Nucleus accumbens (tissue), 56 donors: ENCODE data around the gene PLEKHJ1.

Experiments
- DNase-seq, 56 donors: peaks; one replicate each; lab custom pipeline; 2025; lab: John Stamatoyannopoulos, UW

The PLEKHJ1 gene

DNA sequence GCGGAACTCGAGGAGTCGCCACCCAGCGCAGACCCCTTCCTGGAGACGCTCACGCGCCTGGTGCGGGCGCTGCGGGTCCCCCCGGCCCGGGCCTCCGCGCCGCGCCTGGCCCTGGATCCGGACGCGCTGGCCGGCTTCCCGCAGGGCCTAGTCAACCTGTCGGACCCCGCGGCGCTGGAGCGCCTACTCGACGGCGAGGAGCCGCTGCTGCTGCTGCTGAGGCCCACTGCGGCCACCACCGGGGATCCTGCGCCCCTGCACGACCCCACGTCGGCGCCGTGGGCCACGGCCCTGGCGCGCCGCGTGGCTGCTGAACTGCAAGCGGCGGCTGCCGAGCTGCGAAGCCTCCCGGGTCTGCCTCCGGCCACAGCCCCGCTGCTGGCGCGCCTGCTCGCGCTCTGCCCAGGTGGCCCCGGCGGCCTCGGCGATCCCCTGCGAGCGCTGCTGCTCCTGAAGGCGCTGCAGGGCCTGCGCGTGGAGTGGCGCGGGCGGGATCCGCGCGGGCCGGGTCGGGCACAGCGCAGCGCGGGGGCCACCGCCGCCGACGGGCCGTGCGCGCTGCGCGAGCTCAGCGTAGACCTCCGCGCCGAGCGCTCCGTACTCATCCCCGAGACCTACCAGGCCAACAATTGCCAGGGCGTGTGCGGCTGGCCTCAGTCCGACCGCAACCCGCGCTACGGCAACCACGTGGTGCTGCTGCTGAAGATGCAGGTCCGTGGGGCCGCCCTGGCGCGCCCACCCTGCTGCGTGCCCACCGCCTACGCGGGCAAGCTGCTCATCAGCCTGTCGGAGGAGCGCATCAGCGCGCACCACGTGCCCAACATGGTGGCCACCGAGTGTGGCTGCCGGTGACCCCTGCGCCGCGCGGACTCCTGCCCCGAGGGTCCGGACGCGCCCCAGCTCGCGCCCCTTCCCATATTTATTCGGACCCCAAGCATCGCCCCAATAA, 15.3 kb upstream of the PLEKHJ1 start:
- no peak for DNase-seq

- no peak for DNase-seq
Measured at GRCh38 chr19:2250766-2251105, 14.6 kb upstream of the PLEKHJ1 start.

GRCh38 chr19:2249880-2250765, 14.0 kb upstream of the PLEKHJ1 start:
- DNase-seq, result no peak

- no peak for DNase-seq
Measured at GRCh38 chr19:2249010-2249866, 13.1 kb upstream of the PLEKHJ1 start, which contains the start of gene AMH. Gene AMH, plus strand, starts transcription at chr19:2249323. Its CDS starts 10 bp downstream, at chr19:2249333.

DNA sequence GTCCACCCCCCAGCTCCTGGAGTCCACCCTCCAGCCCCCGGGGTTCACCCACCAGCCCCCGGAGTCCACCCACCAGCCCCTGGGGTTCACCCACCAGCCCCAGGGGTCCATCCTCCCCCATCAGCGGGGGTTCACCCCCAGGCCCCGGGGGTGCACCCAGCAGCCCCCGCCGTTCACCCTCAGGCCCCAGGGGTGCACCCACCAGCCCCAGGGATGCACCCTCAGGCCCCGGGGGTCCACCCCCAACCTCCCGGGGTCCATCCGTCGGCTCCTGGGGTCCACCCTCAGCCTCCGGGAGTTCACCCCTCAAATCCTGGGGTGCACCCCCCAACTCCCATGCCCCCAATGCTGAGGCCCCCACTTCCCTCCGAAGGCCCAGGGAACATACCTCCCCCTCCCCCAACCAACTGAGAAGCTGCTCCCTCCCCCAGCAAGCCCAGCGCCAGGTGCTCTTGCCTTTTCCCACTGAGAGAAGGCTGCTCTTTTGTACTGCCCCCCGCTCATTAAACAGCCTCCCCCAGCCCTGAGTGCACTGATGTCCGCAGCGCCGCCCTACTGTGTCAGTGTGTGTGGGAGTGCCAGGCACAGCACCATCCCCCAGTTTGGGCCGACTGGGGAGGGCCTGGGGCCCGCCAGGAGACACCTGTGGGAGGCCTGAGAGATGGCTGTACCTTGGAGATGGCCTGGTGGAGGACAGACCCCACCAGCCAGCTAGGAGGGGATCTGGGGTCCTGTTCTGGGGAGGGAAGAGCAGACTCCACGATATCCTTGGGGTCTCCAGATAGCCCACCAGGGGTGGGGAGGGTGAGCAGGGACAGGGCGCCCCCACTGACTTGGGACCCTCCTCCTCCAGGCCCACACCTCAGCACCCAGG, 12.2 kb upstream of the PLEKHJ1 start:
- DNase-seq, result no peak

- DNase-seq, result no peak
Measured at GRCh38 chr19:2247433-2248101, 11.4 kb upstream of the PLEKHJ1 start.

DNA sequence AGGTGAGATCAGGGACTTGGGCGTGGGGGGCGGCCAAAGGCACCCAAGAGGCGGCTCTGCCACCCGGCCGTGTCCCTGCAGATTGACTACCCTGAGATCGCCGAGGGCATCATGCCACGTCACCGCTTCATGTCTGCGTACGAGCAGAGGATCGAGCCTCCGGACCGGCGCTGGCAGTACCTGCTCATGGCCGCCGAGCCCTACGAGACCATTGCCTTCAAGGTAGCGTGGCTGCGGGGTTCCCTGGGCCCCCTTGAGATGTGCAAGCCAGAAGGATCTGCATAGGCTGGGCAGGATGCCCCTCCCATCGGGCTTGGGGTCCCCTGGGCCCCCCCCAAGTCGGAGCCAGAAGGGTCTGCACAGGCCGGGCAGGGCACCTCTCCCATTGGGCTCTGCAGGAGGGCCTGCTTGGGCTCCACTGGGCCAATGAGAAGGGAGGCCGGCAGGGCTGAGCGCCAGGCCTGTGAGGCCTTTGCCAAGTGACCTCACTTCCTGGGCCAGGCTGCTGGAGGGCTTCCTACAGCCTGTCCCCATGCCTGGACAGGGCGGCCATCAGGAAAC, 10.8 kb upstream of the PLEKHJ1 start:
- DNase-seq, result peak in 35 of 56 donors; percentile 5 to 62 (median 23)

GRCh38 chr19:2246014-2246620, 10.0 kb upstream of the PLEKHJ1 start:
- DNase-seq, result no peak

GRCh38 chr19:2245273-2245672, 9.1 kb upstream of the PLEKHJ1 start:
- DNase-seq, result no peak

DNA sequence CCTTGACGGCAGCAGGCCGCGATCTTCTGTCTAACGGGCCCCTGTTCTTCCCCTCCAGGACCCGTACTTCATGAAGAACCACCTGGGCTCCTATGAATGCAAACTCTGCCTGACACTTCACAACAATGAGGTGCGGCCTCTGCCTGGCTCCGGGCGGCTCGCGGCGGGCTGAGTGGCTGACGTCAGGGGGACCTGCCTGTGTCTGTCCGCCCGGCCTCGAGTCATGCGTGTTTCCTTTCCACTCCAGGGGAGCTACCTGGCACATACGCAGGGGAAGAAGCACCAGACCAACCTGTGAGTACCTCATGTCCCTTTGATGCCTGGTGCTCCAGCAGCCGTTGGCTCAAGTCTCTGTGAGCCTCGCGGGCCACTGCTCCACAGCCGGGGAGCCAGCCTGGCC, 8.4 kb upstream of the PLEKHJ1 start:
- DNase-seq, result no peak

DNA sequence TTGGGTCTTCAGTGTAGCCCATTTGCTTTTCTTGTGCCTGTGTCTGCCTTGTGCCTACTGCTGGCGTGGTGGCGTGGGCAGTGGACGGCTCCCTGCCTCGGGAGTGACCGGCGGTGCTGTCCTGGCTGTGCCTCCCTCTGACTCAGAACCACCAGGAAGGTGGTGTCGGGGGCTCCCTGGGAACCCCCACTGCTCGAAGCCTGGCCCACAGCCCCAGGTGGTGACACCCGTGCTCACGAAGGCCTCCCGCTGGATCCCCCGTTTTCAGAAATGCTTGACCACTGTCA, 7.9 kb upstream of the PLEKHJ1 start:
- DNase-seq, result no peak

GRCh38 chr19:2243274-2244124, 7.4 kb upstream of the PLEKHJ1 start:
- no peak for DNase-seq

GRCh38 chr19:2242816-2243215, 6.7 kb upstream of the PLEKHJ1 start:
- DNase-seq, result no peak

DNA sequence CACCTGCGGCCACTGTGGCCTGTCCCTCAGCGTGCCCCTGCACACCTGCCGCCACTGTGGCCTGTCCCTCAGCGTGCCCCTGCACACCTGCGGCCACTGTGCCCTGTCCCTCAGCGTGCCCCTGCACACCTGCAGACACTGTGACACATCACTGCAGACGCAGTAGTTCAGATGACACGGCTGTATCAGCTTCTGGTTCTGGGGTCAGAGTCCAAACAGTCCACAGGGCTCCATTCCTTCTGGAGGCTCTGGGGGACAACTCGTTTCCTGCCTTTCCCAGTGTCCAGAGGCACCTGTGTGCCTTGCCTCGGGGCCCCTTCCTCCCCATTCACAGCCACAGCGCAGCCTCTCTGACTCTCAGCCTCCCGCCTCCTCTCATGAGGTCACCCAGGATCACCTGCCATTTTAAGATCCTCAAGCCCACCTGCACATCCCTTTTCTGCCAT, 6.0 kb upstream of the PLEKHJ1 start:
- DNase-seq, result no peak

- DNase-seq, result peak in 17 of 56 donors; percentile 6 to 56 (median 18)
Measured at GRCh38 chr19:2240881-2241760, 5.0 kb upstream of the PLEKHJ1 start.
